Endodermal cell (in vitro differentiated cells): Measurements from ENCODE around the gene JAG2. TPM values are rescaled to one million over a fixed set of nuclear protein-coding genes. Genes with fewer than 3 reads are reported as not detected.

Source experiments
- DNase-seq: peaks from one replicate; pipeline ENCODE4 v3.0.0-alpha.2; 2017
- H3K27ac ChIP-seq: 2 replicates; pipeline ENCODE4 v1.5.1; 2013; ENCODE audit warnings: mild to moderate bottlenecking, low read depth, low read length, moderate library complexity
- H3K27me3 ChIP-seq: 2 replicates; pipeline ENCODE4 v1.6.1; 2013; ENCODE audit warnings: mild to moderate bottlenecking, low read length, moderate library complexity; ENCODE audit not compliant: insufficient read depth, control insufficient read depth, poor library complexity, severe bottlenecking
- H3K36me3 ChIP-seq: 2 replicates; pipeline ENCODE4 v1.7.0; 2013; ENCODE audit warnings: mild to moderate bottlenecking, low read length, moderate library complexity; ENCODE audit not compliant: control insufficient read depth, insufficient read depth
- H3K4me1 ChIP-seq: one replicate; pipeline ENCODE4 v1.7.0; 2013; ENCODE audit warnings: low read length; ENCODE audit not compliant: control insufficient read depth, insufficient read depth
- H3K4me3 ChIP-seq: 2 replicates; pipeline ENCODE4 v1.5.1; 2013; ENCODE audit warnings: mild to moderate bottlenecking, low read length, moderate library complexity
- H3K9ac ChIP-seq: 2 replicates; pipeline ENCODE4 v1.6.1; 2013; ENCODE audit warnings: mild to moderate bottlenecking, low read length, moderate library complexity; ENCODE audit not compliant: poor library complexity, severe bottlenecking; ENCODE audit errors: extremely low read depth
- H3K9me3 ChIP-seq: 2 replicates; pipeline ENCODE4 v1.6.1; 2013; ENCODE audit warnings: mild to moderate bottlenecking, low read length, moderate library complexity; ENCODE audit not compliant: control insufficient read depth
- H3K27ac Mint-ChIP-seq: 2 replicates; pipeline ENCODE4 v1.8.0; 2020; ENCODE audit warnings: mixed read lengths
- H3K27me3 Mint-ChIP-seq: 2 replicates; pipeline ENCODE4 v1.8.0; 2021; ENCODE audit warnings: mild to moderate bottlenecking, mixed read lengths; ENCODE audit not compliant: insufficient read depth
- H3K36me3 Mint-ChIP-seq: 2 replicates; pipeline ENCODE4 v1.8.0; 2020; ENCODE audit warnings: low read depth, mixed read lengths
- H3K4me1 Mint-ChIP-seq: 2 replicates; pipeline ENCODE4 v1.8.0; 2020; ENCODE audit warnings: mixed read lengths
- H3K4me3 Mint-ChIP-seq: 2 replicates; pipeline ENCODE4 v1.8.0; 2020; ENCODE audit warnings: mild to moderate bottlenecking, moderate library complexity, mixed read lengths
- H3K9me3 Mint-ChIP-seq: 2 replicates; pipeline ENCODE4 v1.8.0; 2020; ENCODE audit warnings: mild to moderate bottlenecking, mixed read lengths
- WGBS, 2 experiments: methylation state at CpG; one replicate each; pipeline versions ENCODE4 v1.1.5 to v1.1.7; 2013; ENCODE audit warnings: missing lambda C conversion rate in 2 of 2, mixed read lengths in 1 of 2; ENCODE audit not compliant: insufficient coverage in 1 of 2, insufficient read length in 1 of 2; 5-methylcytosine and 5-hydroxymethylcytosine counted together
- total RNA-seq, 2 donors: library from RNA; stranded (reverse); fragmentation: NEBNext Ultra II Directional in 1 of 2; extraction: Animal tissue kit (Norgen Biotek cat#: 25700) in 1 of 2; gene quantifications; 2 replicates in 1 of 2; 3 replicates in 1 of 2; pipeline ENCODE4 v1.2.1, GENCODE V29; 2021
- TF ChIP-seq, protein P1 (sequence below): fragments of 200-600 bp; sonication (generic); conservative IDR thresholded peaks from 2 replicates; pipeline ENCODE4 v1.5.0; 2021; ENCODE audit warnings: antibody characterized with exemption, mild to moderate bottlenecking

JAG2 gene
- total RNA-seq, 2 donors from 2014 or later, result 6.4 TPM

DNA sequence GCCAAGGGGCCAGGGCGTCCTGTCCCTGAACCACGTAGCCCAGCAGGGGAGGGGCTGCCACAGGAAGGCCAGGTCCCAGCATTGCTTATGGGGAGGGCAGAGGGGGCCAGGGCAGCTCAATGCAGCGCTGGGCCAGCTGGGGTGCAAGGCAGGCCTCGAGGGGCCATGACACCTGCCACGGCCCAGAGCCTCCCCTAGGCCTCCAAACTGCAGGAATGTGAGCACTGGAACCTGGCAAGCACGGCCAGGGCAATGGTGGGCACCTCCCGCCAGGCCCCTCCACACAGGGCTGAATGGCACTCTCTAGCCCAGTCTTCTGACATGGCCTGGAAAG lies 70.8 kb downstream of the JAG2 start:
- H3K4me3 Mint-ChIP-seq, result no peak overlapping the region

DNA sequence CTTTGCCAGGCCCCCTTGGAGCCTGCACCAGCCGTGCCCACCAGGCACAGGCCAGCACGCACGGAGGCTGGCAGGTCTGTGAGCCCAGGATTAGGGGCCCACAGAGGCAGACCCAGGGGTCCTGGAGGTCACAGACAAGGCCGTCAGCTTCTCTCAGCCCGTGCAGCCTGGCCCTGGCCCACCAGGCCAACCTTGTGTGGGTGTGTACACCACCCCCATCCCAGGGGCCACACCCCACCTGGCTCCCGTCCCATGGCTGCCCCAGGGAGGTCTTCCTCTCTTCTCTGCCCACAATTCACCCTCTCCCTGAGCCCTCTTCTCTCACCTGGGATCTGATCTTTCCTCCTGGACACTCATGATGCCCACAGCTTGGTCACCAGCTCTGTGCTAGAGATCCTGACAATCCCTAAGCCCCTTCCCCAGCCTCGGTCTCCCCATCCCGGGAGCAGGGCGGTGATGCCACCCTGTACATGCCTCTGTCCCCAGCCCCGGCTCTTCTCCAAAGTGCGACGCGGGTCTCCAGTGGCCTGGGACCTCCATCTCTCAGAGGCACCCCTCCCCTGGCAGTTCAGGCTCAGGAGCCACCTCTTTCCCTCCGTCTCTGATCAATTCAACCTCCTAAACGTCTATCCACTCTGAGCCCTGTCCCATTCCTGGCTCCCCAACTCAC lies 72.2 kb downstream of the JAG2 start:
- no peak for DNase-seq
- no peaks in the 10 kb centered on the region for H3K36me3 Mint-ChIP-seq
- peaks cover 17% of the 10 kb centered on the region for H3K27me3 ChIP-seq
- H3K4me3 ChIP-seq, result no peak overlapping the region
- 77 to 85% methylated on average over 5 to 15 of the region's 15 CpGs for WGBS, 2 experiments
- H3K27ac Mint-ChIP-seq, result no peak overlapping the region
- no peak overlapping the region for H3K27ac ChIP-seq
- H3K4me1 ChIP-seq, result peaks cover 4% of the 10 kb centered on the region
- H3K4me1 Mint-ChIP-seq, result peaks cover 7% of the 10 kb centered on the region
- no peaks in the 10 kb centered on the region for H3K36me3 ChIP-seq
- H3K9me3 Mint-ChIP-seq, result peaks cover 26% of the 10 kb centered on the region
- TF ChIP-seq, protein P1, sequence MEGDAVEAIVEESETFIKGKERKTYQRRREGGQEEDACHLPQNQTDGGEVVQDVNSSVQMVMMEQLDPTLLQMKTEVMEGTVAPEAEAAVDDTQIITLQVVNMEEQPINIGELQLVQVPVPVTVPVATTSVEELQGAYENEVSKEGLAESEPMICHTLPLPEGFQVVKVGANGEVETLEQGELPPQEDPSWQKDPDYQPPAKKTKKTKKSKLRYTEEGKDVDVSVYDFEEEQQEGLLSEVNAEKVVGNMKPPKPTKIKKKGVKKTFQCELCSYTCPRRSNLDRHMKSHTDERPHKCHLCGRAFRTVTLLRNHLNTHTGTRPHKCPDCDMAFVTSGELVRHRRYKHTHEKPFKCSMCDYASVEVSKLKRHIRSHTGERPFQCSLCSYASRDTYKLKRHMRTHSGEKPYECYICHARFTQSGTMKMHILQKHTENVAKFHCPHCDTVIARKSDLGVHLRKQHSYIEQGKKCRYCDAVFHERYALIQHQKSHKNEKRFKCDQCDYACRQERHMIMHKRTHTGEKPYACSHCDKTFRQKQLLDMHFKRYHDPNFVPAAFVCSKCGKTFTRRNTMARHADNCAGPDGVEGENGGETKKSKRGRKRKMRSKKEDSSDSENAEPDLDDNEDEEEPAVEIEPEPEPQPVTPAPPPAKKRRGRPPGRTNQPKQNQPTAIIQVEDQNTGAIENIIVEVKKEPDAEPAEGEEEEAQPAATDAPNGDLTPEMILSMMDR, result no peak
- peaks cover 44% of the 10 kb centered on the region for H3K27me3 Mint-ChIP-seq
- H3K9ac ChIP-seq, result no peak overlapping the region
- no peak overlapping the region for H3K4me3 Mint-ChIP-seq
- H3K9me3 ChIP-seq, result peaks cover 18% of the 10 kb centered on the region

More for the DNA sequence above, 70.8 kb downstream of the JAG2 start:
- H3K9ac ChIP-seq, result no peak overlapping the region
- Mint-ChIP-seq H3K27ac (no peak overlapping the region), H3K9me3 (peaks cover 27% of the 10 kb centered on the region), H3K27me3 (peaks cover 48% of the 10 kb centered on the region), H3K4me1 (no peaks in the 10 kb centered on the region), H3K36me3 (no peaks in the 10 kb centered on the region)
- peaks cover 18% of the 10 kb centered on the region for H3K9me3 ChIP-seq
- 80 to 100% methylated on average over 2 to 7 of the region's 7 CpGs for WGBS, 2 experiments
- DNase-seq, result no peak
- peaks cover 17% of the 10 kb centered on the region for H3K27me3 ChIP-seq
- H3K4me1 ChIP-seq, result peaks cover under 1% of the 10 kb centered on the region
- TF ChIP-seq, protein P1, result no peak
- no peaks in the 10 kb centered on the region for H3K36me3 ChIP-seq
- no peak overlapping the region for H3K4me3 ChIP-seq
- H3K27ac ChIP-seq, result no peak overlapping the region

DNA sequence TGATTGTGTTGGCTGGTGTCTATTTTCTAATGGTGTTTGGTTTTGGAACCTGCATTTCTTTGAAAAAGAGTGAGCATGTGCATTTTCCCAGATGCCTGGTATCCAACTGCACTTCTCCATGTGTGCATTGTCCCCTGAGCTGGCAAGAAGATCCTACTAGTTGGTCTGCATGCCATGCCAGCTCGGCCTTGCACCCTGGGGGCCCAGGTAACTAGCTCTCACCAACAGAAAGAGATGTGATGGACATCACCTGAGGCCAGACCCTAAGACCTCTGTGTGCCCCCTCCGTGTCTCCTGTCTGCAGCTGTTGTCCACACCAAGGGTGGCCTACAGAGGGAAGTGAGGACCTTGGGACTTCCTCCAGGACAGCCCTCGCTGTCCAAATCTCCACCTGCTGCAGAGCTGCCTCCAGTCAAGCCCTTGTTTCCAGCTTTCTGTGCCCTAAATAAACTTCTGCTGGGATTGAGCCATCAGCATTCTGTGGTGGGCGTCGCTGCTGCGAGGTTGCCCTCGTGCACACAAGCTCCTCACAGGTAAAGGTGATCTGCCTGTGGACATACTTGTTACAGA lies 73.3 kb downstream of the JAG2 start:
- H3K4me3 Mint-ChIP-seq, result no peak overlapping the region
- H3K27me3 Mint-ChIP-seq, result peaks cover 42% of the 10 kb centered on the region

More for the DNA sequence above, 73.3 kb downstream of the JAG2 start:
- peaks cover 17% of the 10 kb centered on the region for H3K27me3 ChIP-seq
- peaks cover 9% of the 10 kb centered on the region for H3K9me3 ChIP-seq
- H3K4me1 ChIP-seq, result peaks cover 4% of the 10 kb centered on the region
- 94 to 95% methylated on average over 7 of the region's 7 CpGs for WGBS, 2 experiments
- no peaks in the 10 kb centered on the region for H3K36me3 ChIP-seq
- H3K27ac ChIP-seq, result no peak overlapping the region
- no peak for DNase-seq
- peaks cover 15% of the 10 kb centered on the region for H3K9me3 Mint-ChIP-seq
- H3K4me3 ChIP-seq, result no peak overlapping the region
- no peak overlapping the region for H3K27ac Mint-ChIP-seq
- H3K36me3 Mint-ChIP-seq, result no peaks in the 10 kb centered on the region
- no peak overlapping the region for H3K9ac ChIP-seq
- TF ChIP-seq, protein P1, result no peak
- peaks cover 11% of the 10 kb centered on the region for H3K4me1 Mint-ChIP-seq
